K562 (cell line): ENCODE measurements around the gene ZC3H15. TPM values are rescaled to one million over a fixed set of nuclear protein-coding genes. Genes with fewer than 3 reads are reported as not detected.
A peak's percentile ranks its signal among the peaks of the same experiment; 100 is the strongest.

Source experiments
- ARID4B ChIP-seq: sonication (generic); formaldehyde crosslinking; IDR thresholded peaks from 2 replicates; pipeline ENCODE4 v1.8.0; 2022; ENCODE audit warnings: mild to moderate bottlenecking, missing genetic modification reagents
- BCLAF1 ChIP-seq, 2 experiments: fragments of 450-650 bp in 1 of 2; IDR thresholded peaks; 2 replicates each; pipeline ENCODE4 v1.6.1; 2011 to 2017; ENCODE audit warnings: low read depth in 2 of 2, antibody characterized with exemption in 1 of 2, borderline replicate concordance in 1 of 2, low read length in 1 of 2, mild to moderate bottlenecking in 1 of 2, mixed read lengths in 1 of 2; ENCODE audit not compliant: control insufficient read depth in 1 of 2
- PKNOX1 ChIP-seq: fragments of 450-650 bp; IDR thresholded peaks from 2 replicates; pipeline ENCODE4 v1.6.1; 2016
- RBBP5 ChIP-seq: fragments of 200-600 bp; sonication (generic); IDR thresholded peaks from 2 replicates; pipeline ENCODE4 v1.6.1; 2012; ENCODE audit warnings: borderline replicate concordance, mild to moderate bottlenecking, low read length, control low read depth, inconsistent platforms; ENCODE audit not compliant: insufficient read depth, poor library complexity, severe bottlenecking
- RCOR1 ChIP-seq, 2 experiments: IDR thresholded peaks; 2 replicates each; pipeline ENCODE4 v1.6.1; 2012; ENCODE audit warnings: low read depth in 2 of 2, low read length in 2 of 2, borderline replicate concordance in 1 of 2, improper control_type of control experiment in 1 of 2
- SMARCA4 ChIP-seq: fragments of 450-650 bp; IDR thresholded peaks from 2 replicates; pipeline ENCODE4 v1.6.1; 2016
- STAG1 ChIP-seq: sonication (generic); formaldehyde crosslinking; IDR thresholded peaks from 2 replicates; pipeline ENCODE4 v1.5.0; 2020; ENCODE audit warnings: missing genetic modification reagents, borderline replicate concordance
- ZNF695 ChIP-seq: fragments of 450-650 bp; formaldehyde crosslinking; IDR thresholded peaks from 2 replicates; pipeline ENCODE4 v1.4.0; 2020; ENCODE audit warnings: mild to moderate bottlenecking, moderate library complexity
- polyA plus RNA-seq, 8 experiments: library from polyadenylated mRNA; depleted of rRNA in 4 of 8; stranded (reverse) in 5 of 8; unstranded in 3 of 8; fragments of >200 nt; fragmentation: Nextera tagmentation in 2 of 8; fragmentation: Illumina TruSeq in 1 of 8; extraction: Ambion mirVana in 2 of 8; extraction: Trizol in 1 of 8; gene quantifications; 2 replicates each; pipeline versions ENCODE4 v1.2.1 to v1.2.3, GENCODE V29; 2011 to 2014; ENCODE audit warnings: inconsistent platforms in 1 of 8, missing spikeins in 1 of 8
- total RNA-seq, 7 experiments: library from RNA; depleted of rRNA in 6 of 7; stranded (reverse); fragments of >200 nt in 6 of 7; fragmentation: Illumina TruSeq in 2 of 7; extraction: Trizol in 2 of 7; gene quantifications; 2 replicates each; pipeline versions ENCODE4 v1.2.1 to v1.2.3, GENCODE V29; 2011 to 2021; ENCODE audit warnings: low replicate concordance in 1 of 7

Gene ZC3H15
- total and polyA plus RNA-seq, 9 of the 15 experiments (the other 6 are each of a cell fraction or from before 2014, with no cell fraction given), result 132 to 286 (median 189) TPM

- no peak for TF ChIP-seq BCLAF1 (IDR thresholded peaks at IDR 0.05; ENCODE audit: borderline replicate concordance in 1 of 2, control insufficient read depth in 1 of 2, low read depth in 2 of 2, low read length in 1 of 2)
- TF ChIP-seq RBBP5, result no peak
- no peak for TF ChIP-seq STAG1 (CRISPR knock-in tag)
- no peak for TF ChIP-seq RCOR1 (IDR thresholded peaks at IDR 0.05; ENCODE audit: borderline replicate concordance in 1 of 2, low read depth in 2 of 2, low read length in 2 of 2)
- no peak for TF ChIP-seq ARID4B (CRISPR knock-in tag)
- peak; percentile 73 for TF ChIP-seq PKNOX1
- TF ChIP-seq ZNF695 (CRISPR knock-in tag), result no peak
- peak; percentile 19; the same call in 1 of the 2 replicates for TF ChIP-seq SMARCA4
These were observed 45.6 kb upstream of the ZC3H15 start (continued) for GRCh38 chr2:186440506-186440905.
